Measurements from ENCODE around the gene SLC46A2.

DNA sequence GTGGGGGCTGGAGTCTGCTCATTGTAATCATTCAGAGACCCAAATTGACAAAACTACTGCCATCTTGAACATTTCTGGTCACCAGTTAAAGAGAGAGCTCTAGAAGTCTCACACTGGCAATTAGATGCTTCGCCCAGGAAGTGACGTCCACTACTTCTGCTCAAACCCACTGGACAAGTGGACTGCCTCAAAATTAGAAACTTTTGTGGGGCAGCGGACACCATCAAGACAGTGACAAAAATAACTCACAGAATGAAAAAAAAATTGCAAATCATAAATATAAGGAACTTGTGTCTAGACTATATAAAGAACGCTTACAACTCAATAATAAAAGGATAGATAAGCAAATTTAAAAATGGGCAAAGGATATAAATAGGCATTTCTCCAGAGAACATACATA is 9.8 kb upstream of the SLC46A2 start:
- no peak for TF ChIP-seq ARNT (IDR thresholded peaks at IDR 0.05)
- no peak for TF ChIP-seq SP1 (IDR thresholded peaks at IDR 0.05)
- no peak for TF ChIP-seq FOXA1 (IDR thresholded peaks at IDR 0.05)
- no peak for TF ChIP-seq ZNF384 (IDR thresholded peaks at IDR 0.05)
- no peak for TF ChIP-seq HDGF (IDR thresholded peaks at IDR 0.05; ENCODE audit: borderline replicate concordance)
- no peak for TF ChIP-seq NFRKB (IDR thresholded peaks at IDR 0.05)
- TF ChIP-seq SUZ12 (IDR thresholded peaks at IDR 0.05) = no peak
- no peak for TF ChIP-seq FOXK2 (IDR thresholded peaks at IDR 0.05)
